Activated CD8-positive, alpha-beta memory T cell treated with anti-CD3 and anti-CD28 coated beads for 4 hours (primary cell): ENCODE results near the gene DHCR7.

Experiments
- DNase-seq, 2 donors: peaks; one replicate each; pipeline ENCODE4 v3.0.0-alpha.2; 2020; ENCODE audit warnings: low read depth in 2 of 2

DHCR7 gene

DNA sequence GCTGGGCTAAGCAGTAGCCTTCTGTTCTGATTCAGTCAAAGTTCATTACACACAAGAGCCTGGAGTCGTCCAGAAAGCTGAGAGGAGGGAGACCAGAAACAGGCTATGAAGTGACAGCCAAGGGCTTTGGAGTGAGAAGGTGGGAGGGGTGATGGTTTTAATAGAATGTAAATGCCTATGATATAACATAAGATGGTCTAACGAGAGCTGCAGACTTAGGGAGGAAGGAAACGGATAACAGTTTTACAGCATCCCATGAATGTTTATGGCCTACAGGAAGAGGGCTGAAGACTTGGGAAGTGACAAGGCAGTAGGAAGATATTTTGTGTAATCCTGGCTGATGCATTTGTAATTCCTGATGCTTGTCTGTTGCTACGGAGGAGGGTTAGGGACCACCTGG is 62.0 kb downstream of the DHCR7 start:
- DNase-seq = no peak

DNA sequence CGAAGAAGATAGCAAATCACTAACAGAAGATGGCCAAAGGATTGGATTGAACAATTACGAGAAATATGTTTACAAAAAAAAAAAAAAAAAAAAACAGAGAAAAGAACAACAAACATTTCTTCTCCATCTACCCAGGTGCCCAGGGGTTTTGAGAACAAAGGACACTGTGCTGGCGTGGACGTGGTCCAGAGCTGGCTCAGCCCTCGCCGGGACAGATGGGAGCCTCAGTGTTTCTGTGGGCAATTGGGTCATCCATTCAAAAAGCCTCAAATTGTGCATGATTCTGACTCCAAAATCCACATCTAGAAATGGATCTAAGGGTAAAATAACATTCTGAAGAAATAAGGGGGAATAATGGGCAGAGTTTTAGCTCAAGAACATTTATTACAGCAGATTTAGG is 63.1 kb downstream of the DHCR7 start:
- DNase-seq = no peak

DNA sequence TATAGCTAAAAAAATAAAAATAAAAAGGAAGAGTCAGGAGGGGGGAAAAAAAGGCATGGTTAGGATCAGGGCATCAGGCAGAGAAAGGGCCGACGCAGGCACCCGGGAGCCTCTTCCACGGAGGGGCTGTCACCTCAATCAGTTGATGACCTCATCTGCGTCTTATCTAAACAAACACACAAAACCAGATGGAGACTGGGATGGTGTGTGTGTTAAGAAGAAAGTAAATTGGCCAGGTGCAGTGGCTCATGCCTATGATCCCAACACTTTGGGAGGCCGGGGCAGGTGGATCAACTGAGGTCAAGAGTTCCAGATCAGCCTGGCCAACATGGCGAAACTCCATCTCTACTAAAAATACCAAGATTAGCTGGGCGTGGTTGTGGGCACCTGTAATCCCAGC is 63.6 kb downstream of the DHCR7 start:
- DNase-seq = no peak
